ENCODE measurements around the gene LCP2.

The LCP2 gene

GRCh38 chr5:170310256-170310926 lies 12.8 kb upstream of the LCP2 start:
- no peak overlapping the region for H3K27ac ChIP-seq (replicated peaks)
- DNase-seq (ENCODE audit: low read depth in 1 of 2, low spot score in 1 of 2), result peak in 1 of 2 experiments; percentile 45
- no peaks in the 10 kb centered on the region for H3K27me3 ChIP-seq (ENCODE audit: insufficient read depth, poor library complexity, severe bottlenecking)
- H3K4me3 ChIP-seq (replicated peaks; ENCODE audit: insufficient read depth, low read length), result no peak overlapping the region
- TF ChIP-seq SPI1 (IDR thresholded peaks at IDR 0.05; ENCODE audit: borderline replicate concordance, low read depth) (peak; percentile 86), GABPA (IDR thresholded peaks at IDR 0.05; ENCODE audit: low read depth) (no peak)

DNA sequence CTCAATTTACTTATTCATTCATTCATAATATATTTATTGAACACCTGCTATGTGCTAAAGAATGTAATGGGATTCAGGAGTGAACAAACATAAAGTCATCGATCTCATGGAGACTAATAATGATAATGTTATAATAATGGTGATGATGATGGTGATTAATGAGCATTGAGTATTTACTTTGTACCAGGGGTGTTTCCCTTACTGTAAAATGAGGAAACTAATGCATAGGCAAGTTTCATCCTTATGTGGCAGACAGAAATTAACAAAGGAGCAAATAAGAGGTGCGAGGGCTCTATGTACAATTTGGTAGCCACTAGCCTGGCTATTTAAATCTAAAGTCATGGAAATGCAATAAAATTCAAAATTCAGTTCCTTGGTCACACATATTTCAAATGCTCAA lies 11.1 kb upstream of the LCP2 start:
- Histone ChIP-seq H3K4me3 (replicated peaks; ENCODE audit: insufficient read depth, low read length) (no peak overlapping the region), H3K27me3 (ENCODE audit: insufficient read depth, poor library complexity, severe bottlenecking) (no peaks in the 10 kb centered on the region), H3K27ac (replicated peaks) (no peak overlapping the region)
- TF ChIP-seq SPI1 (IDR thresholded peaks at IDR 0.05; ENCODE audit: borderline replicate concordance, low read depth) (no peak), POLR2AphosphoS5 (IDR thresholded peaks at IDR 0.05; ENCODE audit: low read depth) (no peak), CTCF (IDR thresholded peaks at IDR 0.05; ENCODE audit: insufficient read depth, low read length) (no peak), GABPA (IDR thresholded peaks at IDR 0.05; ENCODE audit: low read depth) (no peak), REST (IDR thresholded peaks at IDR 0.05; ENCODE audit: insufficient replicate concordance, low read depth) (no peak)
- no peak for DNase-seq (ENCODE audit: low read depth in 1 of 2, low spot score in 1 of 2)

GRCh38 chr5:170307575-170308465 lies 10.2 kb upstream of the LCP2 start:
- Histone ChIP-seq H3K4me3 (replicated peaks; ENCODE audit: insufficient read depth, low read length) (no peak overlapping the region), H3K27me3 (ENCODE audit: insufficient read depth, poor library complexity, severe bottlenecking) (no peaks in the 10 kb centered on the region), H3K27ac (replicated peaks) (peak overlapping the region; percentile 40)
- TF ChIP-seq CTCF (IDR thresholded peaks at IDR 0.05; ENCODE audit: insufficient read depth, low read length) (no peak), POLR2AphosphoS5 (IDR thresholded peaks at IDR 0.05; ENCODE audit: low read depth) (0 out of 2 replicates have a peak, but pooled peaks have one; percentile 27), REST (IDR thresholded peaks at IDR 0.05; ENCODE audit: insufficient replicate concordance, low read depth) (no peak)
- peak; percentile 90 to 95 for DNase-seq (ENCODE audit: low read depth in 1 of 2, low spot score in 1 of 2)

GRCh38 chr5:170306381-170306831 lies 8.8 kb upstream of the LCP2 start:
- TF ChIP-seq SPI1 (IDR thresholded peaks at IDR 0.05; ENCODE audit: borderline replicate concordance, low read depth) (no peak), POLR2AphosphoS5 (IDR thresholded peaks at IDR 0.05; ENCODE audit: low read depth) (no peak), REST (IDR thresholded peaks at IDR 0.05; ENCODE audit: insufficient replicate concordance, low read depth) (no peak), GABPA (IDR thresholded peaks at IDR 0.05; ENCODE audit: low read depth) (no peak), CTCF (IDR thresholded peaks at IDR 0.05; ENCODE audit: insufficient read depth, low read length) (no peak)
- DNase-seq (ENCODE audit: low read depth in 1 of 2, low spot score in 1 of 2), result no peak
- Histone ChIP-seq H3K27ac (replicated peaks) (no peak overlapping the region), H3K27me3 (ENCODE audit: insufficient read depth, poor library complexity, severe bottlenecking) (no peaks in the 10 kb centered on the region), H3K4me3 (replicated peaks; ENCODE audit: insufficient read depth, low read length) (no peak overlapping the region)
